ENCODE results near the gene PIK3C2G. TPM values are rescaled to one million over a fixed set of nuclear protein-coding genes. Genes with fewer than 3 reads are reported as not detected.

Gene PIK3C2G
- total RNA-seq, 1 donor from 2014 or later: not detected

DNA sequence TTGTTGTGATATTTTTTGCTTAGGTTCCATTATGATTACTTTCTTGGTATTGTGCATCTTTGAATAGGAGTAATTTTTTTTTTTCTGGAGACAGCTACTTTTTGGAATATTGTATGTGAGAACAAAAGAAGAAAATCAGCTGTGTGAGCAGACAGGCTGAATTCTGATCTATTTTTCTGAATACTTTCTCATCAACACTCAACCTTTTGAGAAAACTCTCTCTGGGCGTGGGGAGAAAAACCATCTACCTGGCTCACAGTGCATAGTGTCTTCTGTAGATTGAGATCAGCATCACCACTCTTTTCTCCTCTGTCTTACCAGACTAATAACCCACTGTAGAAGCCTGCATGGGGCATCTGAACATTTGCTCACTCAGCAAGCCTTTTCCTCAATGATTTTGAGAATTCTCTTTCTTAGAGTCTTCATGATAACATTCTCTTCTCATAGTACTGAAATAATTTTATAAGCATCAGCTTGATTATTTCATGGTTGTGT lies 3.3 kb downstream of the PIK3C2G start:
- H3K4me3 ChIP-seq: no peak overlapping the region

DNA sequence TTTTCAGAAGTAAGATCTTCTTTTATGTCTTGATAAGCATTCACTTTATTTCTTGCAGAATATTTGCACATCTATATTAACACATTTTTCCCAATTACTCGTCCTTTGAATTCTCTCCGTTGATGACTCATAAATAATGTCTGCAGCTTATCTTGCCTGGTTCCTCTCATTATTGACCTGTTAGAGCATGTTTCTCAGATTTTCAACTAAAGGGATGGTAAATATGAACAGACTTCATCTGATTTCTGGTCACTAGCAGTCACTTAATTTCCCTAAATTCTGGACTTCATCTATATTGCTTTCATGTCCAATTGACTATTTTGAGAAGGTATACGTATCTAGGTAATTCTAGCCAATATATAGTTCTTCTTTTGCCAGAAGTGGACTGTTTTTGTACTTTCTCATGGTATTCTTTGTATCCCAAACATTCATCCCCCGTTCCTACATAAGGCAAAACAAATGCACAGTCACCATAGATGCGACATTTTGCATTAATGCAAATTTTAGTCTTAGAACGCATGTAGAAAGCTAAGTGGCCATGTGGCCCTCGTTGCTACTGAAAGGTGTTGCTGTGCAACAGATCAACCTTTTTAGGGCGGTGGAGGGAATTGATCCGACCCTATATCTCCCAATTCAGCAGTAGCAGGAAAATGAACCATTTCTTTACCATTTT lies 6.2 kb downstream of the PIK3C2G start:
- TF ChIP-seq CTCF (IDR thresholded peaks at IDR 0.05): no peak
- no peak for DNase-seq (ENCODE audit: low spot score in 2 of 2)
- H3K4me1 ChIP-seq: no peaks in the 10 kb centered on the region
- no peaks in the 10 kb centered on the region for H3K36me3 ChIP-seq
- H3K4me3 ChIP-seq: no peak overlapping the region
- intact Hi-C loops (cut with DNase I): no loop called here
- H3K9me3 ChIP-seq: no peaks in the 10 kb centered on the region
- H3K27ac ChIP-seq: no peak overlapping the region
- no peaks in the 10 kb centered on the region for H3K27me3 ChIP-seq

More for the DNA sequence above, 3.3 kb downstream of the PIK3C2G start:
- Histone ChIP-seq H3K4me1 (no peaks in the 10 kb centered on the region), H3K27ac (no peak overlapping the region), H3K36me3 (no peaks in the 10 kb centered on the region), H3K9me3 (no peaks in the 10 kb centered on the region), H3K27me3 (no peaks in the 10 kb centered on the region)
- intact Hi-C loops (cut with DNase I): no loop called here
- no peak for DNase-seq (ENCODE audit: low spot score in 2 of 2)
- no peak for TF ChIP-seq CTCF (IDR thresholded peaks at IDR 0.05)

GRCh38 chr12:18270958-18271460 lies 9.7 kb downstream of the PIK3C2G start:
- H3K9me3 ChIP-seq: no peaks in the 10 kb centered on the region
- H3K27ac ChIP-seq: no peak overlapping the region
- intact Hi-C loops (cut with DNase I): no loop called here
- H3K27me3 ChIP-seq: no peaks in the 10 kb centered on the region
- H3K4me3 ChIP-seq: no peak overlapping the region
- H3K4me1 ChIP-seq: no peaks in the 10 kb centered on the region
- no peak for DNase-seq (ENCODE audit: low spot score in 2 of 2)
- TF ChIP-seq CTCF (IDR thresholded peaks at IDR 0.05): no peak
- no peaks in the 10 kb centered on the region for H3K36me3 ChIP-seq

DNA sequence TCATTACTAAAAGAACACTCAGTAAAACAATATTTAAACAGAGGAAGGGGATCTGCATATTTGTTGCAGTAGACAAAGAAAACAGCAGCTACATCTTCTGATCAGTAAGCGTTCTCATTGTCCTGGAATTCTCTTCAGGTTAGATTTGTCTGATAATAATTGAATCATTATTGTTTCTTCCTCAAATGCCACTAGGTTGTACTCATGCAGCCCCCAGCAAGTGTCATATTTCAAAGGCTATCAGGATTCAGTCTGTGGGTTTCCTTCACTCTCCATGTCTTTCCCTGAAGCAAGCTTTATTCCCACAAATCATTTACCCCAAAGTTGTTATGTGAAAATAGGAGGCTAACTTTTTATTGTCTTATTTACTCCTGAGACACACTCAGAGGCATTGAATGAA lies 14.7 kb downstream of the PIK3C2G start:
- DNase-seq (ENCODE audit: low spot score in 2 of 2): no peak
- H3K4me1 ChIP-seq: no peaks in the 10 kb centered on the region
- H3K9me3 ChIP-seq: no peaks in the 10 kb centered on the region
- no peak for TF ChIP-seq CTCF (IDR thresholded peaks at IDR 0.05)
- no peaks in the 10 kb centered on the region for H3K36me3 ChIP-seq
- no peaks in the 10 kb centered on the region for H3K27me3 ChIP-seq
- H3K27ac ChIP-seq: no peak overlapping the region
- H3K4me3 ChIP-seq: no peak overlapping the region
- intact Hi-C loops (cut with DNase I): no loop called here

GRCh38 chr12:18277196-18277595 lies 15.9 kb downstream of the PIK3C2G start:
- no peak for DNase-seq (ENCODE audit: low spot score in 2 of 2)
- no peaks in the 10 kb centered on the region for H3K27me3 ChIP-seq

More at GRCh38 chr12:18277196-18277595, 15.9 kb downstream of the PIK3C2G start:
- intact Hi-C loops (cut with DNase I): no loop called here
- Histone ChIP-seq H3K9me3 (no peaks in the 10 kb centered on the region), H3K27ac (no peak overlapping the region), H3K4me1 (no peaks in the 10 kb centered on the region), H3K4me3 (no peak overlapping the region), H3K36me3 (no peaks in the 10 kb centered on the region)
- no peak for TF ChIP-seq CTCF (IDR thresholded peaks at IDR 0.05)
